HG03342 (cell line): Measurements from ENCODE around the gene IL34.

Experiments
- ATAC-seq: cut with Tn5 transposase; IDR thresholded peaks from one replicate; pipeline ENCODE4 v1.9.1; 2021; ENCODE audit warnings: mild to moderate bottlenecking, moderate library complexity; ENCODE audit not compliant: unreplicated experiment

Gene IL34

DNA sequence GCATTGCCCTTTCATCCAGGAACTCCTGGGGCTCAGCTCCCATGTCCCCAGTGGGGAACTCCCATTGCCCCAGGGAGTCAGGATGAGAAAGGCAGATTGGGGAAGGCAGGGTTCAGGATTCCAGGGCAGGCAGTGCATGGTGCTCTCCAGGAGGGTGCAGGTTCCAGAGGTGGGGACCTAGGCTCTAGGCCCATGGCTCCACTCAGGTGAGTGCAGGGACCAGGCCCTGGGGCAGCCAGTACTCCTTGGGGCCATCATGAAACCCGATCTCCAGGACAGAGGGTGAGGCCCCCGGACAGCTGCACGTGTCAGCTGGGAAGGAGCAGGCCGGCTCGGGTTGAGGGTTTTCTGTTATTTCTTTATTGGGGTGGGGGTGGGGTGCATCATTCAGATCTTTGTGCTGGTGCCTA, 40.7 kb downstream of the IL34 start:
- ATAC-seq = no peak

DNA sequence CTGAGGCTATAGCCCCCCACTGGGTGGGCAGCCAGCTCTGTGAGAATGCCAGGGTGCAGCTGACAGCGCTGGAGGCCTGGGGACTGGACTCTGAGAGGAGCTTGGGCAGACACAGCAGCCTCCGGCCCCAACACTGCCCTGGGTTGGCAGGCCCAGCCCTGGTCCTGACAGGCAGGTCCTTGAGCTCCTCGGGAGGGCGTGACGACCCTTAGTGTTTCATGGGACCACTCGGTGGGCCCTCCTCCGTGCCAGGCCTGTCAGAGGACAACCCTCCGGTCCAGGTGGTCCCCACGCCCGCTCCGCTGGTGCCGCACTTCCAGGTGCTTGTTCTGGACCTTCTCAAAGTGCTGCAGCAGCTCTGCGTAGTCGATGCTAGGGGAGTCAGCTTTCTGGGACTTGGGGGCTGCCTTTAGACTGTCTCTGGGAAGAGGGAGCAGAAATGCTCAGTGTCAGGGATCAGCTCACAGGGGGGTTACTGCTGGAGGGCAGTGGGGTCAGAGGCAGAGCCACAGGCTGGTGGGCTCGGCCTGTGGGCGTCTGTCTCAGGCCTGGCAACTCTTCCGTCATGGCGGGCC, 41.4 kb downstream of the IL34 start:
- ATAC-seq = no peak

DNA sequence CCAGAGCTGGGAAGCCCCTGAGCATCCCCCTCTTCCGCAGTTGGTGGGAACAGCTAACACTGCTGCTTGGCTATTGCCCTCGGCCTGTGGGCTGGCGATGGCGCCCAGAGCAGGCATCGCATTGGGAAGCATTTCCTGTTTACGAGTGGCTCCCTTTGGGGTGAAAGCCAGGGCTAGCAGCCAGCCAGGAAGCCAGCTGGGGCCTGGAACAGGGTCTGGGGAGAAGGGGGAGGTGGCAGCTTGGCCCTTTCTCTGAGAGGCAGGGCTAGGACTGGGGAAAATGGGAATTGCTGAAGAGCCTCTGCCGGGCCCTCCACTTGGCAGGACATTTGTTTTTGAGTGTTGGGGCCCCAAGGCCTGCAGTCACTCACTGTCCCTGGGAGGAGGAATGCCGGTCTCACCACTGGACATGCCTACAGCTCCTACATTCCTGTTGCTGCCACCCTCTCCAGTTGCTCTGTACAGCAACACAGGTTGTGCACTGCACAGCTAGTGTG, 41.9 kb downstream of the IL34 start:
- no peak for ATAC-seq

DNA sequence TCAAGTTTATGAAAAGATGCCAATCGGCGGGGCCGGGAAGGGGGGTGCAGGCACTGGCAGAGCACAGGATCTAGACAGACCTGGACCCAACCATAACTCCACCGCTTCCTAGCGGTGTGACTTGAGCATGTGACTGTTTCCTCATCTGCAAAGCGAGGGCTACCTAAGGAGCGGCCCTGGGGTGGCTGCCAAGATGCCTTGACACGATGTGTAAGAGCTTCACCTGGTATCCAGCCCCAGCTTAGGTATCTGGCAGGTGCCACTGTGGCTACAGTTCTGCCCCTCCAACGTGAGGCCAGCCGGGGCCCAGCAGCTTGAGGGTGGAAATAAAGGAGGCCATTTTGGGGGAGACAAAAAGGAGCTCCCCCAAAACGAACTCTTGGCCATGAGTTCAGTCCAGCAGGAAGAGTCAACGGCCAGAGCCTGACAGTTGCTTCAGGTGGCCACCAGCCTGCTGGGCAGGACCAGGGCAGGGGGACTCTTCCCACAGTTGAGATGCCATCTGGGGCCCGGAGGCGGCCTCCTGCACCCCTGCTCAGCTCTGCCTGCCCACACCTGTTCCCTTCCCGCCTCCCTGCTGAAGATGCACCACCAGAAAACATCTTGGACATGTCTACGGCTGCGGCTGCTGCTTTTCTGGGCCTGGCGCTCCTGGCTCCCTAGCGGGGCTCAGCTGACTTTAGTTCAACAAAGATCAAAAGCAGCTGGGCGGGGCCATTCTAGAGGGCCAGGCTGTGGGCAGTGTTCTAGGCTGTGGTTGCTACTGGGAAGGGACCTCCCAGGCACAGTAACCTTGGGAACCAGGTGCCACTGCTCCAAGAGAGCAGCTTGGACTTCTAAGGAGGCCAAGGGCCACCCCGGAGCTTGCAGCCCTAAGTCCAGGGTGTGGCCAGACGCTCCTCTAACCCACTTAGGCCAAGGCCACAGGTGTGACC, 42.9 kb downstream of the IL34 start:
- ATAC-seq = no peak

DNA sequence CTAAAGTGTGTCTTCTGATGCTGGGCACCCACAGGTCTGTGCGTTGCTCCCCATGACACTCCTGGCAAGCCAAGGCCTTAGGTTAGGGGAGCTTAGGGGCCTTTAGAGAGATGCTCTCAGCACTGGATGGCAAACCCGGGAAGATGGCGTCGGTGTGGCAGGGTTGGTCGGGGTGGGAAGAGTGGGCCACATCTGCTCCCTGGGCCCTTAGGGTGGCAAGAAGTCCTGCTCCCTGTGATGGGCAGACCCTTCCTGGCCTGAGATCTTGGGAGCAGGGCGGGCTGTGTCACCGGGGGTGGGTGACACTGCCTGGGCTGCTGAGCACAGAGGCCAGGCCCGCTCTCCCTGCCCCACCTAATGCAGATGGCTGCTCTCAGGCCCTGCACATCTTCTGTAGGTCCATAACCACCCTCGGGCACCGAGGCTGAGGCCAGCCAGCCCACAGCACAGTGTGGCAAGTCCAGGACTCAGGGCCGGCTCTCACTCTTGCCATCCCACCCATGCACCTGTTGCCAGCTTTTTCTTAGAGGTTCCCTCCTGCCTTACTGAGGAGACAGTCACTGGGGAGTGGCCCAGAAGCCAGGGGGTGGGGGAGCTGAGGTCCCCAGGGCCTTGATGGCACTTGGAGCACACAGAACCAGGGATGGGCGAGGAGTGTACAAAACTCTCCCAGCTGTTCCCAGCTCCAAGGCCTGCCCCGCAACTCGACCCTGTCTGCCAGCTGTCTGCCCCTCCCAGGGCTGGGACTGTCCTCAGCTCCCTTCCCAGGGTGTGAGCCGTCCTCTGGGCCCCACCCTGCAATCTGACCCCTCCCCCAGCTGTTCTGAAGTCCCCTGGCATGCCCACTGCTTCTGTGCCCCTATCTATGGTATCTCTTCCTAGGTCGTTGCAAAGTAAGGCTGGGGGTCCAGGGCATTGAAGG, 43.9 kb downstream of the IL34 start:
- ATAC-seq = no peak

DNA sequence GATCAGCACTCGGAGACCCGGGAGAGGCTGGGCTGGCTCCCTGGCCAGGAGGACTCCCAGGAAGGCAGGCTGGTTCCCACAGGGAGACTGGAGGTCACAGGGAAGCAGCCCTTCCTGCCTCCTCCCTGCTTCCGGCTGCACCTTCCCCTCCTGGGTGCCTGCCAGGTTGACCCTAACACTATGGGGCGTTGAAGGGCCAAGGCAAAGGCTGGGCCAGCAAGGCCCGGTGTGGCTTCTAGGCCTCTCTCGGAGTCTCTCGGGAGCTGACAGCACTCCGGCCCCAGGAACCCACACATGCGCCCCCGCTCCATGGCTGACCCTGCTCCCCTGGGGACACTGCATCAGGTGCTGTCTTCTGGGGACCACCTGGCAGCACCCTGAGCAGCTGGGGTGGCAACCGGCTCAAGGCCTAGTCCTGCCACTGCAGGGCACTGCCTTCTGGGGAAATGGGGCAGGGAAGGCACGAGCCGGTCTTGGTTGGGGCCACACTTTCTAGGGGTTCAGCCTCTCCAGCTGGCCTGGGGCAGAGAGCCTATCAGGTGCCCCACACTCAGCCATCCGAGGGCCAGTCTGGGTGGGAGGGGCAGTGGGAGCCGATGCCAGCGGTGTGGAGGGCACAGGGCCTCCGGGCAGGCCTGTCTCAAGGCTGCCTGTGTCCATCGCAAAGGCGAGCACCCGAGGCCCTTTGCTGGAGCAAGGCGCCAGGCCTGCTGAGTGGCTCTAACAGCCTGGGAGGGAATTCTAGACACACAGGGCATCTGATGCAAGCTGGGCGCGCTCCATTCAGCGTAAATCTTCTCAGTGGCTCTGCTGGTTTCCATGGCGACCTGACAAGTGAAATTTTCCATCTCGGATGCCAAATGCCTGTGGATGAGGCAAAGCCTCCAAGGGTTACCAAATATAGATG, 45.1 kb downstream of the IL34 start:
- no peak for ATAC-seq

DNA sequence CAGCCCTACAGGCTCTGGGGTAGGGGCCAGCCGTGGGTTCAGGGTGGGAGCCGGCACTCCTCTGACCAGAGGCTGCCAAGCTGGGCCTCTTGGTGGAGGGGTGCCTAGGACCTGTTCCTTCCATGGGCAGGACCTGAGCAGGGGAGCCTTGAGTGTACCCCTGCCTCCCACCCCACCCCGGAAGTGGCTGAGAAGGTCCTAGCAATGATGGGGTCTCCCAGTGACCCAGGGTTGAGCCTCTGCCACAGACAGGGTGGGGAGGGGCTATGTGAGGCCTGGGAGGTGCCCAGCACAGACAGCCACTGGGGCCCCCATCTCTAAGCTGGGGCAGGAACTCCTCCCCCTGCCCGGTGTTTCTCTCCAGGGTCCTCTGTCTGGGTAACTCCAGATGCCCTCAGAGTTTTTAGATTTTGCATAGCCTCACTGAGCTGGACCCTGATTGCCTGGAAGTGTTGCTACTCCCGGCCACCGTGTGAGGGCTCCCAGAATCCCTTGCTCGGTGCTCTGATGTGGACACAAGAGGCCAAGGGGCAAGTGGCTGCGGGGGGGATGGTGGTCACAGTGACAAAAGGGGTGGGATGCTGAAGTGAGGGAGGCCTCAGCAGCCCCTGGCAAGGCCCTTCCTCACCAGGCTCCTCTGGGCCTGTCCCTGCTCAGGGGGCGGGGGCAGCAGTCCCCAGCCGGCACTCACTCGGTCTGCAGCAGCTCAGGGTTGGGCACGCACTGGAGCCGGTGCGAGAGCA, 45.9 kb downstream of the IL34 start:
- ATAC-seq = no peak

DNA sequence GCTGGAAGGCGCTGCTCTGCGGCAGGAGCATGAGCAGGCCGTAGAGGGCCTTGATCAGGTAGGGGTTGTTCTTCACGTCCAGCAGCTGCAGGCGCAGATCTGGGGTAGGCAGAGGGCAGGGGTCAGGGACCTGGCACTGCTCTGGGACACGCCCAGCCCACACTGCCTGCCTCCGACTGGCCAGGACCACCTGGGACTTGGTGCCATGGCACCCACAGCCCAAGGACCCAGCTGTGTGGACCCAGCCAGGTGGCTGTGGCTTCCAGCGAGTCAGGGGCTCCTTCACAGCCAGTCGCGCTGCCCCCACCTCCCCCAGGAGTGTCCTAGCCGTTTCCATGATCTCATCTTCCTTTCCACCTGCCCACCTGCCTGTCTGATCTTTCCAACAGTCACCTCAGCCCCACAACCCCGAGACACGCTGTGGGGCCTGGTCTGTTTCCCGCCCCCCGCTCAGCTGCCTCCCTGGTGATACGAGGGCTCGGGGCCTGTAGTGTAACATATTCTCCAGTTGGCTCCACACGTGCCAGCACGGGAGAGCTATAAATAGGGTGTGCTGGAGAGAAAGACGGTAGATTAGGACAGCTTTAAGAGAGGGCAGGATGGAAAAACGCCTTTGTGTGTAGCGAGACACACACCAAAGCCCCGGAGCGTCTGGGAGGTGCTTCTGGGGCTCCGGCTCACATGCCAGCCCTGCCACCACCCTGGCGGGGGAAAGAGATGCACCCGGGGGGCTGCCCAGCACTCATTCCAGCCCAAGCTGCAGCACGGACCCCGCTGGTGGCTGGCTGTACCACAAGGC, 46.7 kb downstream of the IL34 start:
- ATAC-seq = no peak

DNA sequence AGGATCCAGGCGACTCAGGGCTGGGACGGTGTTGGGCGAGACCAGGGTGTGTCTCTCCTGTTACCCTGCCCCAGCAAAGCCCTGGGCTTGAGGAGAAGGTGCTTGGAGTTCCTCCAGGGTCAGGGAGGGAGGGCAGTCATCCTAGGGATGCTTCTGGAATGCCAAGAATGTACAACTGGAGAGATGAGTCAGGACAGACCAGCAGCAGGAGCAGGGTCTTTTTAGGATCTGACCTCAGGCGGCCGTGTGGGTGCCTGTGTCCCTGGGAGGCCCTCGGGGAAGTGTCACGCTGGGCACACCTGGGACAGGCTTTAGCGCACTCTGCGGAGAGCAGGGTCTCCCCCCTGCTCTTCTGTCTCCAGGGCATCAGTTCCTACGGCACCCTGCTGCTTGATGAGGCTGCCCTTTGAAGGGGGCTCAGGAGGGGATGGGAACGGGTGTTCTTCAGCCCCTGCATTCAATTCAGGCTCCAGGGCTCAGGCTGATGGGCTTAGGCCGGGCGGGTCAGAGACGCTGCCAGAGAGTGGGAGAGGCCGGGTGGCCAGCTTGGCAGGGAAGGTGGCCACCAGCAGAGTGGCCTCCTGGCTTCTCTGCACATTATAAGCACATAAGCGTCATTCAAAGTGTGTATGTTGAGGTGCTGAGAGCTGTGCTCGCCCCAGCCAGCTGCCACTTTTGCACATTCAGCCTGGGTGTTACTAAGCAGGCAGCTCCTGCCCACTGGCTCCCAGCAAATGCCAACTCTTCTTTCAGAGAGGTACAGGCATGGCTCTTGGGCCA, 47.9 kb downstream of the IL34 start:
- no peak for ATAC-seq

DNA sequence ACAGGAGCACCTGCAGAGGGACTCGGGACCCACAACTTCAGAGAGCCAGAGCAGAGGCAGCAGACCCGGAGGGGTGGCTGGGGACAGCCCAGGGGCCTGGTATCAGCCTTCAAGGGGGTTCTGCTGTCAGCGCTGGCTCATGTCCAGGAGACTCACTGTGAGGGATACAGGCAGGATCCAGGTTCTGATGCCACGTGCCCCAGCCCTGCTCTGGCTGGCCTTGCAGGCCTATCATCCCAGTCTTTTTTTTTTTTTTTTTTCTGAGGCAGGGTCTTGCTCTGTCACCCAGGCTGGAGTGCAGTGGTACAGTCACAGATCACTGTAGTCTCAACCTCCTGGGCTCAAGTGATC, 48.5 kb downstream of the IL34 start:
- no peak for ATAC-seq

DNA sequence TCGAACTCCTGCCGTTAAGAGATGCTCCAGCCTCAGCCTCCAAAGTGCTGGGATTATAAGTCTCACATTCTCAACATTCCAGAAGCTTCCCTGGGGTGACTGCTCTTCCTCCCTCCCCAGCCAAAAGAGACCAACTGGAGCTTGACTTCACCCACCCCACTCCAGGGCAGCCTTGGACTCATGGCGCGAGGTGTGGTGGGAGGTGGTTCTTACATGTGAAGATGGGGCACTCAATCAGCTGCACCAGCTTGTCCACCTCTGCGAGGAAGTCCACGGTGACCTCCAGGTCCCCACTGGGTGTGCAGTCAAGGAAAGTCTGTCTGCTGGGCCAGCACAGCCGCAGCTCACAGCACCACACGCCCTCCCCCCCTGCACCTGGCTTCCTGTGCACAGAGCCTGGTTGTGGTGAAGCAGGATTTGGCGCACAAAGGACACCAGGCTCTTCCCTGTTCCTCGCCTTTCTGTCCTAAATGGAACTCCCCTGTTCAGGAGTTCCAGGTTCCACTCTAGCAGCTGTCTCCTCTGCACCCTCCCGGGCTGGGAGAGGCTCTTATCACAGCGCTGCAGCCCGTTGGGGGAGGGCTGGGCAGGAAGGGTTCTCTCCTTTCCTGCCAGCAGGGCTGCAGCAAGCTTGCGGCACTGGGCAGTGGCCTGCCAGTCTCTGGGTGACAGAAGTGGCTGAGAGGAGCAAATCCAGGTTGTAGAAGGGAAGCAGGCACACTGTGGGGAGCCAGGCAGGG, 49.1 kb downstream of the IL34 start:
- ATAC-seq = no peak

DNA sequence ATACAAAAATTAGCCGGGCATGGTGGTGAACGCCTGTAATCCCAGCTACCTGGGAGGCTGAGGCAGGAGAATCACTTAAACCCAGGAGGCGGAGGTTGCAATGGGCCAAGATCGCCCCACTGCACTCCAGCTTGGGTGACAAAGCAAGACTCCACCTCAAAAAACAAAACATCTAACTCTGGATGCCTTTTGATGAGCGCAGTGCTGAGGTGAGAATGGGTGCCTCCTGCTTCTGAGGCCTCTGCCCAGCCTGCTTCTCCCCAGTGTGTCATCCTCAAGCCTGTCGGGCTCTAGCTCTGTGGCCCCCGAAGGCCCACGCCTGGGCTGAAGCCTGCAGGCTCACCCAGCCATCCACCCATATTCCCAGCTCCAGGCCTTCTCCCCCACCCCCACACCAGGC, 50.0 kb downstream of the IL34 start:
- ATAC-seq = no peak

DNA sequence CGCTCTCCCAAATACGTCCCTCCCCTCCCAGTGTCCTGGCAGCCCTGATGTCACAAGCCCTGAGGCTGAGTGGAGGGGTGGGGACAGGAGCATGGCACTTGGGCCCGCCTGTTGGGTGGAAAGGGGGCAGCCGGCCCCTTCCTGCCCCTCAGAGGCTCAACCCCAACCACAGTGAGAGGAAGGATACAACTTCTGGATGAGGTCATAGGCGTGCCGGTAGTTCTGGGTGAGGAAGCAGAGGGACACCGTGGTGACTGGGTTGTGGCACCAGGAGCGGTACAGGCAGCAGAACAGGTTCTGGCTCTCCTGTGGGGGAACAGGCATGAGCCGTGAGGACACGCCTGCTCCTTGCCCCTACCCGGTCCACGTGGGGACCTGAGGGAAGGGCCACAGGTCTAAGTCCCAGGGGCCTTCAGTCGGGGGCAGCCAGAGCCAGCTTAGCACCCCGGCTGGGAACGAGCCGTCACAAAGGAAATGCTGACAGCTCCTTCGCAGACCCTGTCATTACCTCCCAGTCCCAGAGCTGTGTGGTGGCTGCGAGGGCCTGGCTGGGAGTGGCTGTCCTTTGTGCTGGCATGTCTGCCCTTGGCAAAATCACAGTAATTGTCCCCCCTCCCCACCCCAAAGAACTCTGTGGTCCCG, 50.7 kb downstream of the IL34 start:
- ATAC-seq = no peak

DNA sequence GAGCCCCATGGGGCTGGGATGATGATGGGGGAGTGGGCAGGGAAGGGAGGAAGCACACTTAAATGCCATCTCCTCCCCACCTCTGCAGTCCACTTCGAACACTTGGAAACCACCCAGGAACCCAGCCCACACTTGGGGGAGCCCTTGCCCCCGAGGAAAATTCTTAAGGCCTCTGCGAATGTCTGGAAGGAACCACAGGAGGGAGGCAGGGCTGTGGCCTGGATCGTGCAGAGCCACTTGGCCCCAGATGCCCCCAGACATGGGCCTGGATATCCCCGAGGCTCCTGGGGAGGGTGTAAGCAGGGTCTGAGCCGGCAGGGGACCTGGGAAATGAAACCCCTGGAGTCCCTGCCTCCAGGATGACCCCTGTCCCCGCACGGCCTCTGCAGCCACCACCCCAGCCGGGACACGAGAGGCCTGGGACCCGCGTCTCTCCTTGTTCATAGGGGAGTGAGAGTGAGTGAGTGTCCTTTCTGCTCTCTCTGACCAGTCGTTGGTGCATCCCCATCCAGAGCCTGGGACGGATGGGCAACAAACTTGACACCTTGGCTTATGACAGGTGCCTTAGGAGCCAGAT, 51.3 kb downstream of the IL34 start:
- ATAC-seq = no peak

DNA sequence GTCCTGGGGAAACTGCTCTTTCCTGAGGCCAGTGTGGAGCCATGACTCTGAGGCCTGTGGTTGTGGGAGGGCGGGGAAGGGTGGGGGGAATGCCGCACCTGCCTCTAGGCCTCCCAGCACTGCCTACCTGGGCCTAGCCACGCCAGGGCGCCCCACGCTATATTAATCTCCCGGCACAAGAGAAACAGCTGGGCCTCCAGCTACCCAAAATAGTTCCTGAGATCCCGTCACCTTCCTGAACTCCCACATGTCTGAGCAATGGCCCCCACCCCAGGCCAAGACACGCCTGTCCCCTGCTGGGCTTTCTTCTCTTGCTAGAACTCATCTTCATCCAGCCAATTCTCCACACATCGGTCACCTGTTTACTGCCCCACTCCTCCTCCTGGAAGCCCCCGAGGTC, 52.5 kb downstream of the IL34 start:
- ATAC-seq = no peak

DNA sequence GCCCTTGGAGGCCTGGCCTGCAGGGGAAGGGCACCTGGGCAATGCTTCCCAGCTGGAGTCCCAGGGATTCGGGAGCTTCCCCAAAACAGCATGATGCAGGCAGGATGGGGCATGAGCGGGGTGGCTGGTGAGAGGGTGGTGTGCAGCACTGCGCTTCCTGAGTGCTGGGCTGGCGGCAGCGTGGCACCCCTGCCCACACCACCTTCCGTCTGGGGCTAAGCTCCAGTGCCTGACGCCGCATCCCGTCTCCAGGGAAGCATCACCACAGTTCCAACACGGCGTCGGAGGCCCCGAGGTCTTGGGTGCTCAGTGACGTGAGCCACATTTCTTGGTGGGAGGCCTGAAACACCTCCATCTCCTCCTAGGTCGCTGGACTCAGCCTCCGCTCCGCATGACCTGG, 53.3 kb downstream of the IL34 start:
- no peak for ATAC-seq
